Measurements from ENCODE around the gene MAP7D1. TPM values are rescaled to one million over a fixed set of nuclear protein-coding genes. Genes with fewer than 3 reads are reported as not detected.

The MAP7D1 gene
- total RNA-seq, 1 donor from 2014 or later, result 183 TPM

DNA sequence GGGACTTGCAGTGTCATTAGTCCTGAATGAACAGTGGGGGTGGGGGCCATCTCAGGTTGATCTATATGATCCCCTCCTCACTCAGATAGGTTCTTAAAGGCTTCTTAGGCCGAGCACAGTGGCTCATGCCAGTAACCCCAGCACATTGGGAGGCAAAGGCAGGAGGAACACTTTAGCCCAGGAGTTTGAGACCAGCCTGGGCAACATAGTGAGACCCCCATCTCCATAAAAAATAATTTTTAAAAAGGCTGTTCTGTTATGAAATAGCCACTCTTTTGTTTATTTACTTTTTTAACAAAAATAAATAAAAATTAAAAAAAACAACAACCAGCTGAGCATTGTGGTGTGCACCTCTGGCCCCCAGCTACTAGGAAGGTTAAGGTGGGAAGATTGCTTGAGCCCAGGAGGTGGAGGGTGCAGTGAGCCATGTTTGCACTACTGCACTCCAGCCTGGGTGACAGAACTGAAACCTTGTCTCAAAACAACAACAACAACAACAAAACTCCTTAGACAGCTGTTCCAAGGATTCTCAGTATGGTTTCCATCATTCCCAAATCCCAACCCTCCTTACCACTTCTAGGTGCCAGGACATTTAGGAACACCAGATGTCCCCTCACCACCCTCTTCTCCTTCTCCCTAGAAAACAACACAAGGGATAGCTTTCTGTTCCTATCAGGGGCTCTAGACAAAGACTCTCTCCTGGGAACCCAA lies 4.7 kb upstream of the MAP7D1 start:
- Histone ChIP-seq H3K4me3 (ENCODE audit: low read depth, low read length) (no peak overlapping the region), H3K36me3 (ENCODE audit: control insufficient read depth, insufficient read depth, low read length) (no peaks in the 10 kb centered on the region), H3K27me3 (ENCODE audit: control insufficient read depth, insufficient read depth, low read length) (no peaks in the 10 kb centered on the region)
- DNase-seq (ENCODE audit: low read depth), result no peak
- TF ChIP-seq, protein P1, sequence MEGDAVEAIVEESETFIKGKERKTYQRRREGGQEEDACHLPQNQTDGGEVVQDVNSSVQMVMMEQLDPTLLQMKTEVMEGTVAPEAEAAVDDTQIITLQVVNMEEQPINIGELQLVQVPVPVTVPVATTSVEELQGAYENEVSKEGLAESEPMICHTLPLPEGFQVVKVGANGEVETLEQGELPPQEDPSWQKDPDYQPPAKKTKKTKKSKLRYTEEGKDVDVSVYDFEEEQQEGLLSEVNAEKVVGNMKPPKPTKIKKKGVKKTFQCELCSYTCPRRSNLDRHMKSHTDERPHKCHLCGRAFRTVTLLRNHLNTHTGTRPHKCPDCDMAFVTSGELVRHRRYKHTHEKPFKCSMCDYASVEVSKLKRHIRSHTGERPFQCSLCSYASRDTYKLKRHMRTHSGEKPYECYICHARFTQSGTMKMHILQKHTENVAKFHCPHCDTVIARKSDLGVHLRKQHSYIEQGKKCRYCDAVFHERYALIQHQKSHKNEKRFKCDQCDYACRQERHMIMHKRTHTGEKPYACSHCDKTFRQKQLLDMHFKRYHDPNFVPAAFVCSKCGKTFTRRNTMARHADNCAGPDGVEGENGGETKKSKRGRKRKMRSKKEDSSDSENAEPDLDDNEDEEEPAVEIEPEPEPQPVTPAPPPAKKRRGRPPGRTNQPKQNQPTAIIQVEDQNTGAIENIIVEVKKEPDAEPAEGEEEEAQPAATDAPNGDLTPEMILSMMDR (IDR thresholded peaks at IDR 0.05; ENCODE audit: insufficient read depth, low read length, poor library complexity, severe bottlenecking), result no peak

DNA sequence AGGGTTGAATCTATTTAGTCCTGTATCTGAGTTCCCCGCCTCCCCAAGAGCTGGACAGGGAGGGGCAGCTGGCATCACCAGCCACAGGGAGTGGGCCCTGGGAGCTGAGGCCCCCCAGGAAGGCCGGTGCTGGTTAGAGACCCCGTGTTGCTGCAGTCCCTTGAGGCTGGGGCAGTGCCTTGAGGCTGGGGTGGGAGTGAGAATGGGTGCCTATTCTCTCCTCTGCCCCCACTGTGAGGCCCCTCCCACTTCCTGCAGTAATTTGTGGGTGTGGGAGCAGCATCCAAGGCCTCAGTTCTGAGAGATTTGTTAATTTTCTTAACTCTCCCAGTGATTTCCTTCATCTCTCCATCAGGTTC lies 4.1 kb upstream of the MAP7D1 start:
- DNase-seq (ENCODE audit: low read depth), result no peak
- Histone ChIP-seq H3K4me3 (ENCODE audit: low read depth, low read length) (no peak overlapping the region), H3K36me3 (ENCODE audit: control insufficient read depth, insufficient read depth, low read length) (no peaks in the 10 kb centered on the region), H3K27me3 (ENCODE audit: control insufficient read depth, insufficient read depth, low read length) (no peaks in the 10 kb centered on the region)
- TF ChIP-seq, protein P1 (IDR thresholded peaks at IDR 0.05; ENCODE audit: insufficient read depth, low read length, poor library complexity, severe bottlenecking), result no peak

DNA sequence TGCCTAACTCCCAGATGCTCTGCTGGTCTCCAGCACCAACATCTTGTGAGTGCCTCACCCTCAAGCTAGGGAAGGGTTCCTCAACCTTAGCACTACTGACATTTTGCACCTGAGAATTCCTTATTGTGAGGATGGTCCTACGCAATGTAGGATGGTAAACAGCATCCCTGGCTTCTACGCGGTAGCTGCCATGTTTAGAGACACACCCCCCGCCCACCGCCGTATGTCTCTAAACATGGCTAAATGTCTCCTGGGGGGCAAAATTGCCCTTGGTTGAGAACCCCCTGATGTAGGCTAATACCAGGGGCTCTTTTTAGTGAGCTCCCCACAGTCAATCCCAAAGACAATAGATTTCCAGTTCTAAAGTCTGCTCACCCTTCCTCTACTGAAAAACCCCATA lies 2.5 kb upstream of the MAP7D1 start:
- no peak overlapping the region for H3K4me3 ChIP-seq (ENCODE audit: low read depth, low read length)
- no peaks in the 10 kb centered on the region for H3K27me3 ChIP-seq (ENCODE audit: control insufficient read depth, insufficient read depth, low read length)
- no peaks in the 10 kb centered on the region for H3K36me3 ChIP-seq (ENCODE audit: control insufficient read depth, insufficient read depth, low read length)
- no peak for DNase-seq (ENCODE audit: low read depth)
- TF ChIP-seq, protein P1 (IDR thresholded peaks at IDR 0.05; ENCODE audit: insufficient read depth, low read length, poor library complexity, severe bottlenecking), result no peak

DNA sequence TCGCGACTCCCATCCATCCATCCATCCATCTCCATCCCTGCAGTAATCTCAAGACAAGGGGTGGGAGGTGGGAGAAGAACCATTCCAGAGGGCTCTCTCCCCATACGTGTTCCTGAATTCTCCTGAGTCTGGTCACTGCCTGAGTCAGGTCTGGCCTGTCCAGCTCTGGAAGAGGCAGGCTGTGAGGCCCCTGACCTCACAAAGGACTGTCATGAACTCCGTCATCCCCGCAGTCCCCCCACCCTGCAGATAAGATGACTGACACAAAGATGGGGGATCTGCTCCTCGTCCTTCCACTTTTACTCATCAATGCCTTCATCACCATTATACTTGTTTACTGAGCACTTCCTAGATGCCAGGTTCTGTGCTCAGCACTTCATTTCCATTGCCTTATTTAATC lies 1.6 kb upstream of the MAP7D1 start:
- DNase-seq (ENCODE audit: low read depth), result no peak

DNA sequence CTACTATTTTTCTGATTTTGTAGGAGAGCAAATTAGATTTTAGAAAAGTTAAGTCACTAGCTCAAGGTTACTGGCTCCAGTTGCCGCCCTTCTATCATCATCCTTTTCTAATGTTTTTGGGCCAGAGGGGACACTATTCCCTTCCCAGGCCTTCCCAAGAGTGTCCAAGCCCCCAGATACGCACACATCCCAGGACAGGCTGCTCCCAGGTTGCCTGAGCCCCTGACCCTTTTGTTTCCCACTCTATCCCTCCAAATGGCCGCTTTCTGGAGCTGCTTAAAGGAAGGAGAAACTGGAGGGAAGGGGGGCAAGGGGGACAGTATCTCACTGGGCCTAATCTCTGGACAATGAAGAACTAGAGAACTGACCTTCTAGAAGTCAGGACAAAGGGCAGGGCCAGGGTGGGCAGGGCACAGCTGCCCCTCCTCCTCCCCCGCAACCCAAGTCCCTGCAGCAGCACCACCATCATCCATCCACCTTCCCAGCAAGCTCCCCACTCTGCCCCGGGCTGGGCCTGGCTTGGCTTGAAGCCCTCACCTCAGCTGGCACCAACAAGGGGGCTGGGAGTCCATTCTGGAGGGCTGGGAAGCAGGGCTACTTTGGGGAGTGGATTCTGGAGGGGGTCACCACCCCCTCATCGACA lies 1.1 kb upstream of the MAP7D1 start:
- TF ChIP-seq, protein P1 (IDR thresholded peaks at IDR 0.05; ENCODE audit: insufficient read depth, low read length, poor library complexity, severe bottlenecking), result no peak
- DNase-seq (ENCODE audit: low read depth), result no peak
- Histone ChIP-seq H3K36me3 (ENCODE audit: control insufficient read depth, insufficient read depth, low read length) (peaks cover 2% of the 10 kb centered on the region), H3K4me3 (ENCODE audit: low read depth, low read length) (peak overlapping the region; percentile 84), H3K27me3 (ENCODE audit: control insufficient read depth, insufficient read depth, low read length) (no peaks in the 10 kb centered on the region)

More for the DNA sequence above, 1.6 kb upstream of the MAP7D1 start:
- no peaks in the 10 kb centered on the region for H3K36me3 ChIP-seq (ENCODE audit: control insufficient read depth, insufficient read depth, low read length)
- no peaks in the 10 kb centered on the region for H3K27me3 ChIP-seq (ENCODE audit: control insufficient read depth, insufficient read depth, low read length)
- H3K4me3 ChIP-seq (ENCODE audit: low read depth, low read length), result no peak overlapping the region
- TF ChIP-seq, protein P1 (IDR thresholded peaks at IDR 0.05; ENCODE audit: insufficient read depth, low read length, poor library complexity, severe bottlenecking), result no peak

Measured in kidney epithelial cell (primary cell).